K562 (cell line): ENCODE results near the gene SLIT1. TPM values are rescaled to one million over a fixed set of nuclear protein-coding genes. Genes with fewer than 3 reads are reported as not detected.

ENCODE experiments used
- ATAC-seq: fragments of 200-7000 bp; cut with Tn5 transposase; 3 replicates; pipeline ENCODE4 v1.9.1; 2020; ENCODE audit warnings: moderate library complexity
- BruUV-seq: library from RNA; stranded (reverse); fragments of 400-500 nt; replicated peaks from 2 replicates; lab custom pipeline; 2021; lab: Mats Ljungman, UMichigan
- CTCF ChIA-PET: fragments of 300-600 bp; formaldehyde crosslinking; extraction: SDS; loops from one replicate; lab custom pipeline; 2021; ENCODE audit warnings: low intra/inter-chr PET ratio; lab: Yijun Ruan, JAX
- POLR2A ChIA-PET: fragments of 300-600, 350-650 bp; sonication (Branson Sonifier 250); formaldehyde crosslinking; extraction: SDS; loops from one replicate; lab custom pipeline; 2021; ENCODE audit warnings: antibody characterized with exemption, inconsistent platforms; lab: Yijun Ruan, JAX
- DNase-seq, 4 experiments: peaks; one replicate each; pipeline versions ENCODE4 v3.0.0 to v3.0.0-alpha.2; 2011 to 2018; ENCODE audit warnings: low spot score in 3 of 4, mixed read lengths in 3 of 4; ENCODE audit errors: extremely low read depth in 1 of 4
- FAIRE-seq: peaks from 2 replicates; lab custom pipeline; 2011; peaks lifted over from hg19 to GRCh38; lab: Jason Lieb, UNC
- H2AFZ ChIP-seq: 2 replicates; pipeline ENCODE4 v1.6.0; 2011; ENCODE audit warnings: low read depth, low read length, control low read depth, inconsistent platforms
- H3K27ac ChIP-seq: fragments of 200-600 bp; 3 replicates; pipeline ENCODE4 v1.8.0; 2011; ENCODE audit warnings: low read depth, mild to moderate bottlenecking, control low read depth, inconsistent platforms, low read length, moderate library complexity, mixed read lengths; ENCODE audit errors: extremely low read depth
- H3K27me3 ChIP-seq, 2 experiments: fragments of 300-600 bp in 1 of 2; 2 replicates in 1 of 2; 3 replicates in 1 of 2; pipeline versions ENCODE4 v1.6.0 to v1.8.0; 2011; ENCODE audit warnings: inconsistent platforms in 2 of 2, low read length in 2 of 2, mild to moderate bottlenecking in 1 of 2, mixed read lengths in 1 of 2, moderate library complexity in 1 of 2; ENCODE audit not compliant: control insufficient read depth in 2 of 2, insufficient read depth in 2 of 2
- H3K36me3 ChIP-seq: fragments of 300-600 bp; 3 replicates; pipeline ENCODE4 v1.8.0; 2011; ENCODE audit warnings: mild to moderate bottlenecking, low read length, inconsistent platforms; ENCODE audit not compliant: control insufficient read depth, insufficient read depth
- H3K4me1 ChIP-seq, 2 experiments: fragments of 200-600 bp in 1 of 2; replicated peaks in 1 of 2; 2 replicates in 1 of 2; 3 replicates in 1 of 2; pipeline versions ENCODE4 v1.5.1 to v1.8.0; 2011; ENCODE audit warnings: inconsistent platforms in 2 of 2, low read length in 2 of 2, mild to moderate bottlenecking in 1 of 2, mixed read lengths in 1 of 2, moderate library complexity in 1 of 2; ENCODE audit not compliant: control insufficient read depth in 2 of 2, insufficient read depth in 2 of 2
- H3K4me2 ChIP-seq: 2 replicates; pipeline ENCODE4 v1.6.1; 2011; ENCODE audit warnings: low read length, control low read depth, inconsistent platforms, mixed read lengths; ENCODE audit not compliant: insufficient read depth
- H3K4me3 ChIP-seq: fragments of 200-600 bp; sonication (generic), shearing (Covaris generic); 2 replicates; pipeline ENCODE4 v1.5.1; 2016; ENCODE audit warnings: control low read depth, inconsistent platforms
- H3K79me2 ChIP-seq: fragments of 200-600 bp; 3 replicates; pipeline ENCODE4 v1.8.0; 2011; ENCODE audit warnings: low read length, inconsistent platforms; ENCODE audit not compliant: control insufficient read depth, insufficient read depth
- H3K9ac ChIP-seq, 2 experiments: 2 replicates each; pipeline versions ENCODE4 v1.6.0 to v1.6.1; 2011; ENCODE audit warnings: low read depth in 2 of 2, low read length in 2 of 2, control low read depth in 1 of 2, inconsistent platforms in 1 of 2, mild to moderate bottlenecking in 1 of 2, mixed read lengths in 1 of 2; ENCODE audit not compliant: insufficient read depth in 1 of 2
- H3K9me1 ChIP-seq: one replicate; pipeline ENCODE4 v1.6.0; 2011; ENCODE audit warnings: inconsistent platforms, mild to moderate bottlenecking, low read length, moderate library complexity; ENCODE audit not compliant: control insufficient read depth, insufficient read depth
- H3K9me3 ChIP-seq: replicated peaks from 2 replicates; pipeline ENCODE4 v1.5.1; 2011; ENCODE audit warnings: low read depth, low read length, inconsistent platforms; ENCODE audit not compliant: control insufficient read depth, insufficient read depth
- H4K20me1 ChIP-seq: replicated peaks from 2 replicates; pipeline ENCODE4 v1.6.1; 2011; ENCODE audit warnings: low read length, inconsistent platforms, mixed read lengths; ENCODE audit not compliant: control insufficient read depth, insufficient read depth
- CGGBP1 ChIP-seq: fragments of 250-450 bp; sonication (Bioruptor Pico); IDR thresholded peaks from 2 replicates; pipeline ENCODE4 v1.9.0; 2021; ENCODE audit warnings: mild to moderate bottlenecking
- CXXC5 ChIP-seq: fragments of 250-450 bp; sonication (Bioruptor Pico); IDR thresholded peaks from 2 replicates; pipeline ENCODE4 v1.8.0; 2022; ENCODE audit warnings: inconsistent platforms, mild to moderate bottlenecking, moderate library complexity
- EWSR1 ChIP-seq: fragments of 450-650 bp; IDR thresholded peaks from 2 replicates; pipeline ENCODE4 v1.6.1; 2018; ENCODE audit warnings: borderline replicate concordance, mild to moderate bottlenecking, low read depth, moderate library complexity; ENCODE audit not compliant: partially characterized antibody
- HDAC1 ChIP-seq, 2 experiments: fragments of 450-650 bp; IDR thresholded peaks; 2 replicates each; pipeline ENCODE4 v1.6.1; 2016 to 2017; ENCODE audit warnings: inconsistent platforms in 1 of 2, mild to moderate bottlenecking in 1 of 2, moderate library complexity in 1 of 2
- HDAC8 ChIP-seq: fragments of 450-650 bp; IDR thresholded peaks from 2 replicates; pipeline ENCODE4 v1.6.1; 2016; ENCODE audit warnings: mild to moderate bottlenecking, missing genetic modification characterization, moderate library complexity, missing compliant biosample characterization
- HMG20B ChIP-seq: fragments of 250-450 bp; sonication (Bioruptor Pico); IDR thresholded peaks from 2 replicates; pipeline ENCODE4 v1.5.0; 2021; ENCODE audit warnings: mild to moderate bottlenecking
- MECOM ChIP-seq: fragments of 250-450 bp; sonication (Bioruptor Pico); IDR thresholded peaks from 2 replicates; pipeline ENCODE4 v1.8.0; 2022; ENCODE audit warnings: inconsistent platforms
- NFYB ChIP-seq: IDR thresholded peaks from 2 replicates; pipeline ENCODE4 v1.6.1; 2011; ENCODE audit warnings: mild to moderate bottlenecking, moderate library complexity; ENCODE audit not compliant: insufficient read length; ENCODE audit errors: extremely low read depth
- PCBP2 ChIP-seq: fragments of 200-400 bp; formaldehyde crosslinking; IDR thresholded peaks from 2 replicates; pipeline ENCODE4 v1.6.1; 2018; ENCODE audit warnings: low read length, low read depth, mild to moderate bottlenecking, moderate library complexity; ENCODE audit not compliant: poor library complexity, severe bottlenecking
- POLR3G ChIP-seq: IDR thresholded peaks from 2 replicates; pipeline ENCODE4 v1.6.1; 2011; ENCODE audit not compliant: insufficient read length, insufficient replicate concordance; ENCODE audit errors: extremely low read depth
- SRSF3 ChIP-seq: fragments of 200-400 bp; formaldehyde crosslinking; IDR thresholded peaks from 2 replicates; pipeline ENCODE4 v1.6.1; 2016; ENCODE audit warnings: mild to moderate bottlenecking, low read length, moderate library complexity; ENCODE audit not compliant: insufficient read depth
- STAG1 ChIP-seq: sonication (generic); formaldehyde crosslinking; IDR thresholded peaks from 2 replicates; pipeline ENCODE4 v1.5.0; 2020; ENCODE audit warnings: missing genetic modification reagents, borderline replicate concordance
- ZNF121 ChIP-seq: sonication (generic); formaldehyde crosslinking; conservative IDR thresholded peaks from 2 replicates; pipeline ENCODE4 v1.8.0; 2022; ENCODE audit warnings: missing genetic modification reagents
- ZNF347 ChIP-seq: fragments of 450-650 bp; formaldehyde crosslinking; IDR thresholded peaks from 2 replicates; pipeline ENCODE4 v1.4.0; 2020; ENCODE audit warnings: low read depth, mild to moderate bottlenecking, moderate library complexity
- in situ Hi-C: fragments of 300-500 bp; cut with MboI; formaldehyde crosslinking; loops from 4 replicates; pipeline ENCODE4 v1.15.0; 2018; ENCODE audit warnings: inconsistent platforms, mixed read lengths
- intact Hi-C: fragments of 100-400 bp; cut with micrococcal nuclease; formaldehyde crosslinking; loops from 2 replicates; pipeline ENCODE4 v1.14.2; 2022
- polyA plus RNA-seq, 8 experiments: library from polyadenylated mRNA; depleted of rRNA in 4 of 8; stranded (reverse) in 5 of 8; unstranded in 3 of 8; fragments of >200 nt; fragmentation: Nextera tagmentation in 2 of 8; fragmentation: Illumina TruSeq in 1 of 8; extraction: Ambion mirVana in 2 of 8; extraction: Trizol in 1 of 8; gene quantifications; 2 replicates each; pipeline versions ENCODE4 v1.2.1 to v1.2.3, GENCODE V29; 2011 to 2014; ENCODE audit warnings: inconsistent platforms in 1 of 8, missing spikeins in 1 of 8
- total RNA-seq, 7 experiments: library from RNA; depleted of rRNA in 6 of 7; stranded (reverse); fragments of >200 nt in 6 of 7; fragmentation: Illumina TruSeq in 2 of 7; extraction: Trizol in 2 of 7; gene quantifications; 2 replicates each; pipeline versions ENCODE4 v1.2.1 to v1.2.3, GENCODE V29; 2011 to 2021; ENCODE audit warnings: low replicate concordance in 1 of 7
- TF ChIP-seq, protein P1 (sequence below): fragments of 250-450 bp; sonication (Bioruptor Pico); IDR thresholded peaks from 2 replicates; pipeline ENCODE4 v1.9.0; 2021; ENCODE audit warnings: mild to moderate bottlenecking, inconsistent platforms
- TF ChIP-seq, protein P2 (sequence below): sonication (generic); formaldehyde crosslinking; IDR thresholded peaks from 2 replicates; pipeline ENCODE4 v1.8.1; 2023; ENCODE audit warnings: mild to moderate bottlenecking, missing genetic modification reagents, moderate library complexity

SLIT1 gene
- total and polyA plus RNA-seq, 9 of the 15 experiments (the other 6 are each of a cell fraction or from before 2014, with no cell fraction given): 0.01 to 0.11 (median 0.04) TPM; not detected in 3

DNA sequence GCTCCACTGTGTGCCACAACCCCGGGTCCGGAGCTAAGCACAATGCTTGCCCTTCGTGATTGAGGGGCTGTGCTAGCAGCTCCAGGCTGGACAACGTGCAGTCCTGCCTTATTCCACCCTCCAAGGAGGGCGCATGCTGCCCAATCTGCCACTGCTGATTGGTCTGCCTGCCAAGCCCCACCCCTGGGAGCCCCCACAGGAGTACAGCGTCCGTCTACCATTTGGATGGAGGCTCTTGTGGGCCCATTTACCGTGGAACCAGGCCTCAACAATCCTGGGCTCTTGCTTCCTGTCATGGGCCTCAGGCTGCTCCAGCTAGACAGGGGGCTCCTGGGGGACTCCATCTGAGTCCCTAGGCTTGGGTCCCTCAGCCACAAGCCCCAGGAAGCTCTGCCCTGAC lies 173.3 kb downstream of the SLIT1 start (continued):
- TF ChIP-seq PCBP2 (no peak), CGGBP1 (CRISPR knock-in tag) (no peak), STAG1 (CRISPR knock-in tag) (no peak), HMG20B (CRISPR knock-in tag) (no peak)
- TF ChIP-seq, protein P1, sequence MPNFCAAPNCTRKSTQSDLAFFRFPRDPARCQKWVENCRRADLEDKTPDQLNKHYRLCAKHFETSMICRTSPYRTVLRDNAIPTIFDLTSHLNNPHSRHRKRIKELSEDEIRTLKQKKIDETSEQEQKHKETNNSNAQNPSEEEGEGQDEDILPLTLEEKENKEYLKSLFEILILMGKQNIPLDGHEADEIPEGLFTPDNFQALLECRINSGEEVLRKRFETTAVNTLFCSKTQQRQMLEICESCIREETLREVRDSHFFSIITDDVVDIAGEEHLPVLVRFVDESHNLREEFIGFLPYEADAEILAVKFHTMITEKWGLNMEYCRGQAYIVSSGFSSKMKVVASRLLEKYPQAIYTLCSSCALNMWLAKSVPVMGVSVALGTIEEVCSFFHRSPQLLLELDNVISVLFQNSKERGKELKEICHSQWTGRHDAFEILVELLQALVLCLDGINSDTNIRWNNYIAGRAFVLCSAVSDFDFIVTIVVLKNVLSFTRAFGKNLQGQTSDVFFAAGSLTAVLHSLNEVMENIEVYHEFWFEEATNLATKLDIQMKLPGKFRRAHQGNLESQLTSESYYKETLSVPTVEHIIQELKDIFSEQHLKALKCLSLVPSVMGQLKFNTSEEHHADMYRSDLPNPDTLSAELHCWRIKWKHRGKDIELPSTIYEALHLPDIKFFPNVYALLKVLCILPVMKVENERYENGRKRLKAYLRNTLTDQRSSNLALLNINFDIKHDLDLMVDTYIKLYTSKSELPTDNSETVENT (CRISPR knock-in tag): no peak
- TF ChIP-seq, protein P2, sequence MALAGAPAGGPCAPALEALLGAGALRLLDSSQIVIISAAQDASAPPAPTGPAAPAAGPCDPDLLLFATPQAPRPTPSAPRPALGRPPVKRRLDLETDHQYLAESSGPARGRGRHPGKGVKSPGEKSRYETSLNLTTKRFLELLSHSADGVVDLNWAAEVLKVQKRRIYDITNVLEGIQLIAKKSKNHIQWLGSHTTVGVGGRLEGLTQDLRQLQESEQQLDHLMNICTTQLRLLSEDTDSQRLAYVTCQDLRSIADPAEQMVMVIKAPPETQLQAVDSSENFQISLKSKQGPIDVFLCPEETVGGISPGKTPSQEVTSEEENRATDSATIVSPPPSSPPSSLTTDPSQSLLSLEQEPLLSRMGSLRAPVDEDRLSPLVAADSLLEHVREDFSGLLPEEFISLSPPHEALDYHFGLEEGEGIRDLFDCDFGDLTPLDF (CRISPR knock-in tag): no peak

GRCh38 chr10:97011397-97011796 lies 174.4 kb downstream of the SLIT1 start:
- ChIA-PET POLR2A (no interaction called here), CTCF (no interaction called here)
- BruUV-seq: no TSS peak
- Histone ChIP-seq H3K4me3 (no peak overlapping the region), H3K9me1 (no peaks in the 10 kb centered on the region), H2AFZ (no peak overlapping the region), H3K27me3 (peaks cover 4 to 20% of the 10 kb centered on the region in 2 experiments; a peak in 3 of 5 replicates), H4K20me1 (no peaks in the 10 kb centered on the region), H3K79me2 (no peaks in the 10 kb centered on the region), H3K9ac (no peak overlapping the region), H3K36me3 (no peaks in the 10 kb centered on the region), H3K27ac (no peak overlapping the region), H3K4me2 (no peak overlapping the region), H3K9me3 (no peaks in the 10 kb centered on the region), H3K4me1 (no peaks in the 10 kb centered on the region; a peak in 1 of 5 replicates)
- no peak for TF ChIP-seq NFYB
- TF ChIP-seq EWSR1: no peak
- no peak for TF ChIP-seq POLR3G
- TF ChIP-seq STAG1 (CRISPR knock-in tag): no peak
- TF ChIP-seq ZNF347 (CRISPR knock-in tag): no peak
- no peak for TF ChIP-seq ZNF121 (CRISPR knock-in tag)
- no peak for TF ChIP-seq MECOM (CRISPR knock-in tag)
- TF ChIP-seq HDAC8 (tag): no peak
- TF ChIP-seq CXXC5 (CRISPR knock-in tag): no peak
- TF ChIP-seq HDAC1 (IDR thresholded peaks at IDR 0.05): no peak
- TF ChIP-seq SRSF3: no peak
- FAIRE-seq: no peak
- in situ Hi-C loops: no loop called here
- intact Hi-C loops: no loop called here
- DNase-seq: no peak
- no peak for ATAC-seq
